Neural progenitor cell (in vitro differentiated cells): ENCODE results near the gene GALNTL6. TPM values are rescaled to one million over a fixed set of nuclear protein-coding genes. Genes with fewer than 3 reads are reported as not detected.
"Not testable (repeated sequence)": the region's sequence is repeated elsewhere in the genome, so short reads cannot be mapped to it uniquely, and the experiment has no call there.

Experiments used
- DNase-seq: peaks from one replicate; pipeline ENCODE4 v3.0.0-alpha.2; 2016; ENCODE audit warnings: low spot score
- H2AFZ ChIP-seq: fragments of 200-600 bp; sonication (generic); replicated peaks from 2 replicates; pipeline ENCODE4 v1.6.1; 2016; ENCODE audit warnings: antibody characterized with exemption
- H3F3A ChIP-seq: fragments of 200-600 bp; sonication (generic); 2 replicates; pipeline ENCODE4 v1.6.1; 2016; ENCODE audit warnings: antibody characterized with exemption, low read depth
- H3K27ac ChIP-seq: fragments of 200-600 bp; sonication (generic); 2 replicates; pipeline ENCODE4 v1.5.1; 2016; ENCODE audit warnings: mild to moderate bottlenecking
- H3K27me3 ChIP-seq: fragments of 200-600 bp; sonication (generic); 2 replicates; pipeline ENCODE4 v1.6.1; 2016; ENCODE audit warnings: mild to moderate bottlenecking, moderate library complexity
- H3K36me3 ChIP-seq: fragments of 200-600 bp; sonication (generic); 2 replicates; pipeline ENCODE4 v1.5.1; 2016
- H3K4me1 ChIP-seq: fragments of 200-600 bp; sonication (generic); 2 replicates; pipeline ENCODE4 v1.6.1; 2016; ENCODE audit warnings: mixed run types
- H3K4me2 ChIP-seq: fragments of 200-600 bp; sonication (generic); 2 replicates; pipeline ENCODE4 v1.6.1; 2016
- H3K4me3 ChIP-seq: fragments of 200-600 bp; sonication (generic); 2 replicates; pipeline ENCODE4 v1.5.1; 2016
- H3K79me2 ChIP-seq: fragments of 200-600 bp; sonication (generic); 2 replicates; pipeline ENCODE4 v1.6.1; 2016; ENCODE audit warnings: low read depth
- H3K9ac ChIP-seq: fragments of 200-600 bp; sonication (generic); 2 replicates; pipeline ENCODE4 v1.6.1; 2016
- H3K9me3 ChIP-seq: fragments of 200-600 bp; sonication (generic); 2 replicates; pipeline ENCODE4 v1.5.1; 2016; ENCODE audit warnings: low read depth
- H4K20me1 ChIP-seq: fragments of 200-600 bp; sonication (generic); 2 replicates; pipeline ENCODE4 v1.6.1; 2016; ENCODE audit warnings: low read depth
- H3K27ac Mint-ChIP-seq: 3 replicates; pipeline ENCODE4 v1.8.0; 2021; ENCODE audit warnings: mixed read lengths
- H3K27me3 Mint-ChIP-seq: 2 replicates; pipeline ENCODE4 v1.8.0; 2022; ENCODE audit warnings: low read depth, mild to moderate bottlenecking, inconsistent platforms, moderate library complexity, mixed read lengths; ENCODE audit not compliant: insufficient read depth
- H3K36me3 Mint-ChIP-seq: 3 replicates; pipeline ENCODE4 v1.8.0; 2021; ENCODE audit warnings: mixed read lengths
- H3K4me1 Mint-ChIP-seq: 3 replicates; pipeline ENCODE4 v1.8.0; 2021; ENCODE audit warnings: mixed read lengths
- H3K4me3 Mint-ChIP-seq: 3 replicates; pipeline ENCODE4 v1.8.0; 2021; ENCODE audit warnings: mild to moderate bottlenecking, moderate library complexity, mixed read lengths
- H3K9me3 Mint-ChIP-seq: 3 replicates; pipeline ENCODE4 v1.8.0; 2020; ENCODE audit warnings: mixed read lengths
- EZH2 ChIP-seq: fragments of 200-600 bp; sonication (generic); IDR thresholded peaks from 2 replicates; pipeline ENCODE4 v1.6.1; 2017; ENCODE audit warnings: antibody characterized with exemption, mild to moderate bottlenecking, moderate library complexity
- EZH2phosphoT487 ChIP-seq: fragments of 200-600 bp; sonication (generic); IDR thresholded peaks from 2 replicates; pipeline ENCODE4 v1.6.1; 2017; ENCODE audit warnings: antibody characterized with exemption
- total RNA-seq: library from RNA; depleted of rRNA; stranded (reverse); fragments of >200 nt; gene quantifications from 2 replicates; pipeline ENCODE4 v1.2.3, GENCODE V29; 2015; ENCODE audit warnings: low replicate concordance
- TF ChIP-seq, protein P1 (sequence below): fragments of 200-600 bp; sonication (generic); IDR thresholded peaks from 2 replicates; pipeline ENCODE4 v1.5.1; 2017; ENCODE audit warnings: antibody characterized with exemption, mild to moderate bottlenecking

The GALNTL6 gene
- total RNA-seq, 1 donor from 2014 or later, result 0.15 TPM

GRCh38 chr4:173018446-173018845, 1205.2 kb downstream of the GALNTL6 start:
- peaks cover 16% of the 10 kb centered on the region for H3K4me1 Mint-ChIP-seq
- Histone ChIP-seq H3K9me3 (no peaks in the 10 kb centered on the region), H3K4me3 (no peak overlapping the region), H3K27me3 (no peaks in the 10 kb centered on the region), H3K4me1 (peaks cover 12% of the 10 kb centered on the region), H2AFZ (no peak overlapping the region), H3K27ac (no peak overlapping the region), H3K4me2 (no peak overlapping the region), H3F3A (peaks cover 17% of the 10 kb centered on the region), H3K36me3 (no peaks in the 10 kb centered on the region), H4K20me1 (no peaks in the 10 kb centered on the region), H3K79me2 (no peaks in the 10 kb centered on the region), H3K9ac (no peak overlapping the region)
- H3K4me3 Mint-ChIP-seq, result no peak overlapping the region
- TF ChIP-seq EZH2phosphoT487 (no peak), EZH2 (no peak)
- TF ChIP-seq, protein P1, sequence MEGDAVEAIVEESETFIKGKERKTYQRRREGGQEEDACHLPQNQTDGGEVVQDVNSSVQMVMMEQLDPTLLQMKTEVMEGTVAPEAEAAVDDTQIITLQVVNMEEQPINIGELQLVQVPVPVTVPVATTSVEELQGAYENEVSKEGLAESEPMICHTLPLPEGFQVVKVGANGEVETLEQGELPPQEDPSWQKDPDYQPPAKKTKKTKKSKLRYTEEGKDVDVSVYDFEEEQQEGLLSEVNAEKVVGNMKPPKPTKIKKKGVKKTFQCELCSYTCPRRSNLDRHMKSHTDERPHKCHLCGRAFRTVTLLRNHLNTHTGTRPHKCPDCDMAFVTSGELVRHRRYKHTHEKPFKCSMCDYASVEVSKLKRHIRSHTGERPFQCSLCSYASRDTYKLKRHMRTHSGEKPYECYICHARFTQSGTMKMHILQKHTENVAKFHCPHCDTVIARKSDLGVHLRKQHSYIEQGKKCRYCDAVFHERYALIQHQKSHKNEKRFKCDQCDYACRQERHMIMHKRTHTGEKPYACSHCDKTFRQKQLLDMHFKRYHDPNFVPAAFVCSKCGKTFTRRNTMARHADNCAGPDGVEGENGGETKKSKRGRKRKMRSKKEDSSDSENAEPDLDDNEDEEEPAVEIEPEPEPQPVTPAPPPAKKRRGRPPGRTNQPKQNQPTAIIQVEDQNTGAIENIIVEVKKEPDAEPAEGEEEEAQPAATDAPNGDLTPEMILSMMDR, result no peak
- H3K36me3 Mint-ChIP-seq, result no peaks in the 10 kb centered on the region
- no peak overlapping the region for H3K27ac Mint-ChIP-seq
- DNase-seq, result no peak
- H3K9me3 Mint-ChIP-seq, result peaks cover 4% of the 10 kb centered on the region
- H3K27me3 Mint-ChIP-seq, result peaks cover 2% of the 10 kb centered on the region

- Mint-ChIP-seq H3K4me1 (peaks cover 4% of the 10 kb centered on the region), H3K4me3 (no peak overlapping the region), H3K9me3 (peaks cover 4% of the 10 kb centered on the region), H3K27me3 (no peaks in the 10 kb centered on the region), H3K36me3 (no peaks in the 10 kb centered on the region), H3K27ac (no peak overlapping the region)
- no peaks in the 10 kb centered on the region for H3K27me3 ChIP-seq
- H2AFZ ChIP-seq, result no peak overlapping the region
- no peaks in the 10 kb centered on the region for H3K79me2 ChIP-seq
- H3K4me1 ChIP-seq, result peaks cover under 1% of the 10 kb centered on the region
- no peaks in the 10 kb centered on the region for H3K9me3 ChIP-seq
- H3K4me2 ChIP-seq, result no peak overlapping the region
- H3K27ac ChIP-seq, result no peak overlapping the region
- TF ChIP-seq, protein P1, result no peak
- TF ChIP-seq EZH2phosphoT487 (no peak), EZH2 (no peak)
- DNase-seq, result no peak
- no peaks in the 10 kb centered on the region for H3K36me3 ChIP-seq
- no peak overlapping the region for H3K4me3 ChIP-seq
- no peak overlapping the region for H3K9ac ChIP-seq
- H4K20me1 ChIP-seq, result no peaks in the 10 kb centered on the region
- peaks cover 7% of the 10 kb centered on the region for H3F3A ChIP-seq
These were observed 1206.5 kb downstream of the GALNTL6 start for GRCh38 chr4:173019664-173020063.

DNA sequence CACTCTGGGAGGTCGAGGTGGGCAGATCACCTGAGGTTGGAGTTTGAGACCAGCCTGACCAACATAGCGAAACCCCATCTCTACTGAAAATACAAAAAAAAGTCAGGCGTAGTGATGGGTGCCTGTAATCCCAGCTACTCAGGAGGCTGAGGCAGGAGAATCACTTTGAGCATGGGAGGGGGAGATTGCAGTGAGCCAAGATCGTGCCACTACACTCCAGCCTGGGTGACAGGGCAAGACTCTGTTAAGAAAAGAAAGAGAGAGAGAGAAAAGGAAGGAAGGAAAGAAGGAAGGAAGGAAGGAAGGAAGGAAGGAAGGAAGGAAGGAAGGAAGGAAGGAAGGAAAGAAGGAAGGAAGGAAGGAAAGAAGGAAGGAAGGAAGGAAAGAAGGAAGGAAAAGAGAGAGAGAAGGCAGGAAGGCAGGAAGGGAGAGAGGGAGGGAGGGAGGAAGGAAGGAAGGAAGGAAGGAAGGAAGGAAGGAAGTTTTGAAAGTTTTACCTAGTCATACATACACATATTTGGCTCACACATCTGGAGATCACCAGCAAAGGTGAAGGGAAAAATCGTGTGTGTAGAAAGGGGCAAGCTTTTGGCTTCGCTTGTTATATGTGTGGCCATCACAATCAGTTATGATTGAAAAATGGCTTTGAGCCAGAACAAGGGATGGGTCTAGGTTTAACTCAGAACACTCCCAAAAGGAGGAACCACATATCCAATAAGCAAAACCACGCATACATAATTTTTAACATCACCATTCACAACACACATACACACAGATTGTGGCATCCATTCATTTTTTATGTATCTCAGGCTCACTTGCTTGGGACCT, 1208.8 kb downstream of the GALNTL6 start:
- not testable (repeated sequence) for H4K20me1 ChIP-seq, H3K9ac ChIP-seq, H3K27ac Mint-ChIP-seq, H3K4me2 ChIP-seq, H3K4me3 ChIP-seq, H3K36me3 ChIP-seq, H3F3A ChIP-seq, H3K9me3 Mint-ChIP-seq, DNase-seq, H3K4me1 ChIP-seq, H3K27me3 Mint-ChIP-seq, H3K27me3 ChIP-seq, H3K36me3 Mint-ChIP-seq, H3K4me1 Mint-ChIP-seq, H3K79me2 ChIP-seq, H3K4me3 Mint-ChIP-seq, H3K9me3 ChIP-seq, H3K27ac ChIP-seq
- H2AFZ ChIP-seq, result peak overlapping the region; percentile 76

DNA sequence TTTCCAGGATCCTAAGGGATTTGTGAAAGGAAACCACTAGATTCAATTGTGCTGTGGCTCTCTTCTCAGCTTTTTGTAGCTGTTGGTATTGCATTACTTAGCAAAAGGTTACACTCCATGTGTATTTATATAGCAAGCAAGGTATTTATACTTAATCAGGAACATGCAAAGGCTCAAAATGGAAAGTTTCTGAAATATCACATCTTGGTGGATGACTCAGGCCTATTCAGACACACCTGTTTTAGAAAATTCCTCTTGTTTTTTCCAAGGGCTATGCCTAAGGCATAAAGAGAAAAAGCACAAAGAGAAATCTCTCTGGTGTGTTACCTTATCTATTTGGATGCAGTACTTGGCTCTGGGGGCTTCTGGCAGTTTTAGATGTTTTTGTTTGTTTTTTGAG, 1211.0 kb downstream of the GALNTL6 start:
- Histone ChIP-seq H3K27ac (no peak overlapping the region), H3K4me2 (no peak overlapping the region), H3K9me3 (no peaks in the 10 kb centered on the region), H2AFZ (no peak overlapping the region), H4K20me1 (no peaks in the 10 kb centered on the region), H3K4me3 (no peak overlapping the region), H3K27me3 (no peaks in the 10 kb centered on the region), H3K36me3 (no peaks in the 10 kb centered on the region), H3K9ac (no peak overlapping the region), H3K4me1 (peaks cover 2% of the 10 kb centered on the region), H3K79me2 (no peaks in the 10 kb centered on the region), H3F3A (no peaks in the 10 kb centered on the region)
- Mint-ChIP-seq H3K9me3 (no peaks in the 10 kb centered on the region), H3K27me3 (no peaks in the 10 kb centered on the region), H3K27ac (no peak overlapping the region), H3K36me3 (no peaks in the 10 kb centered on the region), H3K4me3 (no peak overlapping the region), H3K4me1 (no peaks in the 10 kb centered on the region)
- no peak for DNase-seq
- TF ChIP-seq, protein P1, result no peak
- no peak for TF ChIP-seq EZH2phosphoT487
- no peak for TF ChIP-seq EZH2
